ENCODE data around the gene RND3.

GRCh38 chr2:150526006-150526405 lies 38.5 kb upstream of the RND3 start:
- TF ChIP-seq CTCF (IDR thresholded peaks at IDR 0.05): no peak
- no peak for TF ChIP-seq EZH2 (IDR thresholded peaks at IDR 0.05; ENCODE audit: borderline replicate concordance, insufficient read depth, low read depth, low read length, poor library complexity, severe bottlenecking)
